ENCODE results near the gene SH3TC1.

SH3TC1 gene

DNA sequence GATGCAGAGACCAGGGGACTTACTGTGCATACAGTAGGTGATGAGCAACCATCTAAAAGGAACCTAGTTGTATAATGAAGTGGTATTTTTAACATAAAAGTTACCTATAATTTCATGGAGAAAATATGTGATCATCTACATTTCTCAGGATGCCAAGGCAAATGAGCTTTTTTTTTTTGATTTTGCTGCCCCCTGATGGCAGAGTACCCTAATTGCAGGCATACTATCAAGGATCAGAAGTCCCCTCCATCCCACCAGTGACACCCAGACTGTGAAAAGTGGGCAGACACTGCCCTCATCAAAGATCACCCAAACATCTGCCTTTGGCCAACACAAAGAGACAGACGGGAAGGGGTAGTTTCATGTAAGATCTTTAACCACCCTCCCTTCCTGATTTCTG is 30.9 kb upstream of the SH3TC1 start:
- no peak for DNase-seq (ENCODE audit: low read depth)
- TF ChIP-seq, protein P1, sequence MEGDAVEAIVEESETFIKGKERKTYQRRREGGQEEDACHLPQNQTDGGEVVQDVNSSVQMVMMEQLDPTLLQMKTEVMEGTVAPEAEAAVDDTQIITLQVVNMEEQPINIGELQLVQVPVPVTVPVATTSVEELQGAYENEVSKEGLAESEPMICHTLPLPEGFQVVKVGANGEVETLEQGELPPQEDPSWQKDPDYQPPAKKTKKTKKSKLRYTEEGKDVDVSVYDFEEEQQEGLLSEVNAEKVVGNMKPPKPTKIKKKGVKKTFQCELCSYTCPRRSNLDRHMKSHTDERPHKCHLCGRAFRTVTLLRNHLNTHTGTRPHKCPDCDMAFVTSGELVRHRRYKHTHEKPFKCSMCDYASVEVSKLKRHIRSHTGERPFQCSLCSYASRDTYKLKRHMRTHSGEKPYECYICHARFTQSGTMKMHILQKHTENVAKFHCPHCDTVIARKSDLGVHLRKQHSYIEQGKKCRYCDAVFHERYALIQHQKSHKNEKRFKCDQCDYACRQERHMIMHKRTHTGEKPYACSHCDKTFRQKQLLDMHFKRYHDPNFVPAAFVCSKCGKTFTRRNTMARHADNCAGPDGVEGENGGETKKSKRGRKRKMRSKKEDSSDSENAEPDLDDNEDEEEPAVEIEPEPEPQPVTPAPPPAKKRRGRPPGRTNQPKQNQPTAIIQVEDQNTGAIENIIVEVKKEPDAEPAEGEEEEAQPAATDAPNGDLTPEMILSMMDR (conservative IDR thresholded peaks at IDR 0.05; ENCODE audit: control insufficient read depth, insufficient read depth, low read depth, low read length) = peak; percentile 41
- H3K4me3 ChIP-seq (ENCODE audit: control insufficient read depth, low read depth, low read length) = no peak overlapping the region

DNA sequence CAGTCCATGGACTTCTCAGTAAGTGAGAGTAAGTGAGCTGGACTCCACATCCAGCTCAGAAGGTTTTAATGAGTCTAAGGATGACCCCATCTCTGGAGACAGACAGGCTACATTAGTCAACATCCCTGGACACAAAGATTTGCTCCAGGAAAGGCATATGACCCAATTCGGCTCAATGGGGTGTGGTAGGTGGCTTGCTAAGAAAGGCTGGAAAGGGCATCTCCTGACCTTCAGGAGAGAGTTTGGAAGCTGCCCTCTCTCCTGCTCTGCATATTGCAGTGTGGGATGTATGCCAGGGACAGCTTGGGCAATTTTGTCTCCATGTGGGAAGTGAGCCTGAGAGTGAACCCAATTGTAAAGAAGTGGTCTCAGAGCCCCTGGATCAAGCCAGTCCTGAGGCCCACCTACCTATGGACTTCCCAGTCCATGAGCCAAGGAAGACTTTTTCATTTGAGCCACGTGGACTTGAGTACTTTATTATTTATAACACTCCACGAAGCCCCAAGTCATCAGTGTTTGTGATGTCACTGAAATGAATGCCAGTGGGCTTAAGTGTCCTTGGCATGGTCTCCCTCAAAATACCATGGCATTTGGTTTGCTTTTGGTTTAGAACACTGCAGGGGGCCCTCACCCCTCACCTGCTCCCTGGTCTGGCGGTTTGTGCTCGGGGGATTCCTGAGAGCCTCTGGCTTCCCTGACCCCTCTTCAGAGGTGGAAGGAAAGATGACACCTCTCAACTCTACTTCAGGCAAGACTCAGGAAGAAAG is 30.1 kb upstream of the SH3TC1 start:
- DNase-seq (ENCODE audit: low read depth) = no peak
- H3K4me3 ChIP-seq (ENCODE audit: control insufficient read depth, low read depth, low read length) = no peak overlapping the region
- TF ChIP-seq, protein P1 (conservative IDR thresholded peaks at IDR 0.05; ENCODE audit: control insufficient read depth, insufficient read depth, low read depth, low read length) = no peak

DNA sequence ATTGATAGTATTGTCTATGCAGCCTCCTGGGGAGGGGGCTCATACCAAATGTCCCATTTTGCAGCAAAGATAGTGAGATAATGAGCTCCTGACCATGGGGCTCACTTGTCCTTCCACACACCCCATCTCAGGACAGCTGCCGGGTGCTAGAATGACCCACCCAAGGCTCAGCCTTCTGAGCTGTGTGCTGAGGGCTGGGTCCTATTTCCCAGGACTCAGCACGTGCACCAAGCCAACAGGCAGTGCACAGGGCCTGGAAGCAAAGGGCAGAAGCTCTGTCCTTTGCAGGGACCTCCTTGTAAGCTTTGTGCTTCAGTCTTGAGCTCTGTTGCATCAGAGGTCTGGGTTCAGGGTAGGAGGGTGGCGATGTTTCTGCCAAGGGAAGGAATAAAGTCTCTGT is 29.3 kb upstream of the SH3TC1 start:
- DNase-seq (ENCODE audit: low read depth) = no peak

DNA sequence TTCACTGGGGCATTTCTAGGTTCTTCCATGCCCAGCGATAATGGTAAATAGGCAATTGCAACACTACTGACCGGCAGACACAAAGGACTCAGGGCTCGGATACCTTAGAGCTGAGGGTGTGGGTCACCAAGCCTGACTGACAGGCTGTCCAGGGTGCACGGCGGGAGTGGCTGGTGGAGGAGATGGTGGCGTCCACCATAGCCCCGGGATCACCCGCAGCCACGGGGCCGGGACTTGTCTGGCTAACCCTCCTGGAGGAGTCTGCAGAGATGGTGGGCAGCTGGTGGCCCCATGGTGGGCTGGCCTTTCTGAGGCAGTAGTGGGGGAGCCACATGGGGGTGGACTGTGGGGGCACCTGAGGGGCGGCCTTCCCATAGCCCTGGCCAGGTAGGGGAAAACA is 28.7 kb upstream of the SH3TC1 start:
- TF ChIP-seq, protein P1 (conservative IDR thresholded peaks at IDR 0.05; ENCODE audit: control insufficient read depth, insufficient read depth, low read depth, low read length) = no peak

More for the DNA sequence above, 29.3 kb upstream of the SH3TC1 start:
- H3K4me3 ChIP-seq (ENCODE audit: control insufficient read depth, low read depth, low read length) = no peak overlapping the region
- TF ChIP-seq, protein P1 (conservative IDR thresholded peaks at IDR 0.05; ENCODE audit: control insufficient read depth, insufficient read depth, low read depth, low read length) = no peak

DNA sequence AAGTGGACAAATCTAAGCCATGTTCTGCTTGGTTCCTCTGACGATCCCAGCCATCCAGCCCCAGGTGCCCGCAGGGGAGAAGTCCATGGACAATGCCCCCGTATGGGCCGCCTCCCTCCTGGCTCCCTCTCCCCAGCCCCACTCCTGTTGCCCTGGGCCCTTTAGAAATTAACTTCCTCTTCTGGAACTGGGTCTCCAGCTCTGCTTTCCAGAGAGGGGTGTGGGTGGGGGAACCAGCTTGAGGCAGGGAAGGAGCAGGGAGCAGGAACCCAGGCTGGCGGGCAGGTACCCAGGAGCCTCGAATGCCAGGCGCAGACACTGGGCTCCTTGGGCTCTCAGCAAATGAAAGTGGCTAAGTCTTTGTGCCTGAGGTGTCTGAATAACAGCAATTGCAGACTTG is 27.8 kb upstream of the SH3TC1 start:
- no peak for DNase-seq (ENCODE audit: low read depth)

More for the DNA sequence above, 28.7 kb upstream of the SH3TC1 start:
- no peak overlapping the region for H3K4me3 ChIP-seq (ENCODE audit: control insufficient read depth, low read depth, low read length)
- no peak for DNase-seq (ENCODE audit: low read depth)

DNA sequence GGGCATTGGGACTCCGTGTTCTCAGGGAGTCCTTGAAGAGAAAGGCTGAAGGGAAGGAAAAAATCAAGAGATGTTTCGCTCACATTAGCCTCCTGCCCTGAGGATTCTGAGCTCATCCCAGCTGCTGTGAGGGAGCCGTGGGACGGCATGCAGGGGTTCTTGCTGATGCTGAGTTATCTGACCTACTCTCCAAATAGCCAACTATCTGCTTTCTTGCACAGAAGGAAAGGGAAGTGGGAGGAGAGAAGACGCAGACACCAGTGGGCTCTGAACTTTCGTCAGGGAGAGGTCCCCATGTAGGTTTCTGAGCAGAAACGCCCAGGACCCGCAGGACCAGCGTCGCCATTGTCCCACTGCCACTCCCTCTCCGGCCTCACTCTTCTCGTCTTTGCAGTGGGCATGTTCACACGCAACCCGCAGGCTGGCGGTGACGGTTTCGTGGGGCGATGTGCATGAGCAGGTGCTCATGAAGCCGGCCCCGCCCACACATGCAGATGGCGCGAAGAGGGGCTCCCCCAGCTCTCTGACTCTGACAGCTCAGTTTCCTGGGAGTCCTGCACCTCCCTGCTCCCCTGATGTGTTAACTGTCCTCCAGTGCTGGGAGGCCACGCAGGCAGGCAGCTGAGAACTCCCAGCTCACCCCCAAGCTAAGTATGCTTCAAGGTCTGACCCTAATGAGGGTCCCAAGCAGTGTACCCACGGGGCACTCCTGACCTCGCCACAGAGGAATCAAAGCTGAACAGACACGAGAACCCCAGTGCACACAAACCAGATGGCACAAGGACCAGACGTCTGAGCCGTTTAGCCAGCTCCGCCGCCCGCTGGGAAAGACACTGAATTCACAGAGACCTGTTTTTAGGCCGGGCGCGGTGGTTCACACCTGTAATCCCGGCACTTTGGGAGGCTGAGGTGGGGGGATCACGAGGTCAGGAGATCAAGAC is 26.8 kb upstream of the SH3TC1 start:
- TF ChIP-seq, protein P1 (conservative IDR thresholded peaks at IDR 0.05; ENCODE audit: control insufficient read depth, insufficient read depth, low read depth, low read length) = no peak
- no peak overlapping the region for H3K4me3 ChIP-seq (ENCODE audit: control insufficient read depth, low read depth, low read length)
- peak; percentile 24 for DNase-seq (ENCODE audit: low read depth)

More for the DNA sequence above, 27.8 kb upstream of the SH3TC1 start:
- no peak overlapping the region for H3K4me3 ChIP-seq (ENCODE audit: control insufficient read depth, low read depth, low read length)
- TF ChIP-seq, protein P1 (conservative IDR thresholded peaks at IDR 0.05; ENCODE audit: control insufficient read depth, insufficient read depth, low read depth, low read length) = no peak

Measured in fibroblast of mammary gland (primary cell).